ENCODE data around the gene SLC35F1.

DNA sequence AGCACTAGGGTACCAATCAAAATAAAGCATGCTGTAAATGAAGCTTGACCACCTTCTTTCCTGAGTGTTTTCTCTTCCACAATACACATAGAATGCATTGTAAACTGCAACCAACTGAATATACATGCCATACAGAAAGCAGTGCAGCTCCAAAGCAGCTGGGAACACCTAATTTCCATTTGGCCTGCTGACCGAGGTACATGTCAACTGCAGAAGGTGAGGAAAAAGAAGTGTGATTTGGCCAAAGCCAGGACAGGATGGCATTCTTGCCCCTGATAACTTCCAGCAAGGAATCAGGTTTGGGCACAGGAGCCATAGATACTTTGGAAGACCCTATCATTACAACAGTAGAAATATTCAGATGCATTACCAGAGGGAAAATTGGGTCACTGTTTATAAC lies 258.4 kb downstream of the SLC35F1 start:
- TF ChIP-seq, protein P1, sequence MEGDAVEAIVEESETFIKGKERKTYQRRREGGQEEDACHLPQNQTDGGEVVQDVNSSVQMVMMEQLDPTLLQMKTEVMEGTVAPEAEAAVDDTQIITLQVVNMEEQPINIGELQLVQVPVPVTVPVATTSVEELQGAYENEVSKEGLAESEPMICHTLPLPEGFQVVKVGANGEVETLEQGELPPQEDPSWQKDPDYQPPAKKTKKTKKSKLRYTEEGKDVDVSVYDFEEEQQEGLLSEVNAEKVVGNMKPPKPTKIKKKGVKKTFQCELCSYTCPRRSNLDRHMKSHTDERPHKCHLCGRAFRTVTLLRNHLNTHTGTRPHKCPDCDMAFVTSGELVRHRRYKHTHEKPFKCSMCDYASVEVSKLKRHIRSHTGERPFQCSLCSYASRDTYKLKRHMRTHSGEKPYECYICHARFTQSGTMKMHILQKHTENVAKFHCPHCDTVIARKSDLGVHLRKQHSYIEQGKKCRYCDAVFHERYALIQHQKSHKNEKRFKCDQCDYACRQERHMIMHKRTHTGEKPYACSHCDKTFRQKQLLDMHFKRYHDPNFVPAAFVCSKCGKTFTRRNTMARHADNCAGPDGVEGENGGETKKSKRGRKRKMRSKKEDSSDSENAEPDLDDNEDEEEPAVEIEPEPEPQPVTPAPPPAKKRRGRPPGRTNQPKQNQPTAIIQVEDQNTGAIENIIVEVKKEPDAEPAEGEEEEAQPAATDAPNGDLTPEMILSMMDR (IDR thresholded peaks at IDR 0.05): no peak
- TF ChIP-seq POLR2A (IDR thresholded peaks at IDR 0.05): no peak
- no peak for TF ChIP-seq POLR2AphosphoS5 (IDR thresholded peaks at IDR 0.05)

All from prostate gland (tissue), 2 donors.